Measurements from ENCODE around the gene C1orf105.
A peak's percentile ranks its signal among the peaks of the same experiment; 100 is the strongest.
"Not testable (repeated sequence)": the region's sequence is repeated elsewhere in the genome, so short reads cannot be mapped to it uniquely, and the experiment has no call there.

The C1orf105 gene

DNA sequence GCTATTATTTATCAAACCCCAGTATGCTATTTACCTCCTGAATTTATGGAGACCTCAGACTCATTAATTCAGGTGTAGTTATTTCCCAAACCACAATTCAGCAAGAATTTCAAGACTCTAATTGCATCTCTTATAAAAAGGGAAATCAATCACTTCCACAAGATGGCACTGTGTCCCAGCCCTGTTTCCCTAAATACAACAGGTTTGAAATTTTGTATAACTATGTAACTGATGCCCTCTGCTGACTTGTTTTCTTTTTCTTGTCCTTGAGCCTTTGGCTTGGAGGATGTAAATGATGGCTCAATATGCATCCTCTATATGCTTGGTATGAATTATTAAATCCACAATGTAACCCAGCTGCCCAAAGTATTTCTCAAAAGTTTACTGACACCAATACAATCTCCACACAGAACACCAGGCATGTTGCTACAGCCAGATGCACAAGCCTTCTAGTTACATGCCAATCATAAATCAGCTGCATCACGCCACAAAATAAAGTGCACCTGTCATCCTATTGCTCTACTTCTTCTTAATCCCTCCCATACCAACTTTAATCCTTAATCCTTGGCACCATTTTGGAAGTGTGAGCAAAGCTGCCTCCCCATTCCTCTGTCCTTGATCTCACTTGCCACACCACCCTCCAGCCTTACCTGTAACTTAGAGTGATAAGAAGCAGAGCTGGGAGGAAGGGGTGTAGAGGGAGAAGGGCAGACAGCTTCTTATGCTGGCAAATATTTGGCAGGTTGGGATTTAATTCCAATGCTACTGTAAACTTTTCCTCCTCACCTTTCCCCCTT lies 9.0 kb downstream of the C1orf105 start:
- DNase-seq (ENCODE audit: low spot score): peak; percentile 32

DNA sequence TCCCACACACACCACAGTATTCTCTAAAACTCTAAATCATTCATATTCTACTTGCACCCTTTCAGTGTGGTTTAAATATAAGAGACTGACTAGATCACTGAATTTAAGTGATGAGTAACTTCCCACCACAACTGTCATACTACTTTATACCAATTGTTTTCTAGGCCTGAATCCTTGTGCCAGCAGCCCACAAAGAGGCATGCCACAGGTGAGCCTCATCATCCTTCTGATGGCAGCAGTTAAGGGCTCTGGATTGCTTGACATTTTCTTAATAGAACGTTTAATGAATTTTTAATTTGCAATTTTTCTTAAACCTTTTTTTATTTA lies 9.6 kb downstream of the C1orf105 start:
- DNase-seq (ENCODE audit: low spot score): no peak

DNA sequence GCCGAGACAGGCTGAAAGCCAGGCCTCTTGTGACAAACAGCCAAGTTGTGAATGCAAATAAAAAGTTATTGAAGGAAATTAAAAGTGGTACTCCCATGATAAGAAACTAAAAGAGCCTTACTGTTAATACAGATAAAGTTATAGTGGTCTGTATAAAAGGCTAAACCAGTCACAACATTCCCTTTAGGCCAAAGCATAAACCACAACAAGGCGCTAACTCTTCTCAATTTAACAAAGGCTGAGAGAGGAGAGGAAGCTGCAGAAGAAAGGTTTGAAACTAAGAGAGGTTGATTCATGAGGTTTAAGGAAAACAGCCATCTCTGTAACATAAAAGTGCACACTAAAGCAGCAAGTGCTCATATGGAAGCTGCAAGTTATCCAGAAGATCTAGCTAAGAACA lies 10.7 kb downstream of the C1orf105 start:
- no peak for DNase-seq (ENCODE audit: low spot score)

DNA sequence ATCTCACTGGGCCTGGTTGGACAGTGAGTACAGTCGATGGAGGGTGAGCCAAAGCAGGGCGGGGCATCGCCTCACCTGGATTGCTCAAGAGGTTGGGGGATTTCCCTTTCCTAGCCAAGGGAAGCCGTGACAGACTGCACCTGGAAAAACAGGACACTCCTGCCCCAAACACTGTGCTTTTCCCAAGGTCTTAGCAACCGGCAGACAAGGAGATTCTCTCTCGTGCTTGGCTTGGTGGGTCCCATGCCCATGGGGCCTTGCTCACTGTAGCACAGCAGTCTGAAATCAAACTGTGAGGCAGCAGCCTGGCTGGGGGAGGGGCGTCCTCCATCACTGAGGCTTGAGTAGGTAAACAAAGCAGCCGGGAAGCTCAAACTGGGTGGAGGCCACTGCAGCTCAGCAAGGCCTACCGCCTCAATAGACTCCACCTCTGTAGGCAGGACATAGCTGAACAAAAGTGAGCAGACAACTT lies 11.3 kb downstream of the C1orf105 start:
- no peak for DNase-seq (ENCODE audit: low spot score)

DNA sequence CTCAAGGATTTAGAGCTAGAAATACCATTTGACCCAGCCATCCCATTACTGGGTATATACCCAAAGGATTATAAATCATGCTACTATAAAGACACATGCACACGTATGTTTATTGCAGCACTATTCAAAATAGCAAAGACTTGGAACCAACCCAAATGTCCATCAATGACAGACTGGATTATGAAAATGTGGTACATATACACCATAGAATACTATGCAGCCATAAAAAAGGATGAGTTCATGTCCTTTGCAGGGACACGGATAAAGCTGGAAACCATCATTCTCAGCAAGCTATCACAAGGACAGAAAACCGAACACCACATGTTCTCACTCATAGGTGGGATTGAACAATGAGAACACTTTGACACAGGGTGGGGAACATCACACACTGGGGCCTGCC lies 16.7 kb downstream of the C1orf105 start:
- not testable (repeated sequence) for DNase-seq (ENCODE audit: low spot score)

DNA sequence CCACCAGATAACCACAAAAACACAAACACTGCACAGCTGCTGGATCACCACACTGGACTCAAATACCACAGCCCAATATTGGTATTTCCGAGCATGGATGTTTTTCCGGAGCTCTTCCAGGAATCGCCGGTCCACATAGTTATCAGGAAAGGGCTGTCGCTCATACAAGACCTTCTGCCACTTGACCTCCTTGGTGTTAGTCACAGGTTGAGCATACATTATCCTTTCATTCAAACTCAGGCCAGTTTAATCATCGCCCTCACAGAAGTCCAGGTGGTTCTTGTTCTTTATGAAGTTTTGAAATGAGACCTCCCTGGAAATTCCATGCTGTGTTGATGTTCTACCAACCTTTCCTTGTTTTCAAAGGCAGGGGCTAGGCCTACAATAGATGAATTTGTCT lies 21.9 kb downstream of the C1orf105 start:
- DNase-seq (ENCODE audit: low spot score): no peak

DNA sequence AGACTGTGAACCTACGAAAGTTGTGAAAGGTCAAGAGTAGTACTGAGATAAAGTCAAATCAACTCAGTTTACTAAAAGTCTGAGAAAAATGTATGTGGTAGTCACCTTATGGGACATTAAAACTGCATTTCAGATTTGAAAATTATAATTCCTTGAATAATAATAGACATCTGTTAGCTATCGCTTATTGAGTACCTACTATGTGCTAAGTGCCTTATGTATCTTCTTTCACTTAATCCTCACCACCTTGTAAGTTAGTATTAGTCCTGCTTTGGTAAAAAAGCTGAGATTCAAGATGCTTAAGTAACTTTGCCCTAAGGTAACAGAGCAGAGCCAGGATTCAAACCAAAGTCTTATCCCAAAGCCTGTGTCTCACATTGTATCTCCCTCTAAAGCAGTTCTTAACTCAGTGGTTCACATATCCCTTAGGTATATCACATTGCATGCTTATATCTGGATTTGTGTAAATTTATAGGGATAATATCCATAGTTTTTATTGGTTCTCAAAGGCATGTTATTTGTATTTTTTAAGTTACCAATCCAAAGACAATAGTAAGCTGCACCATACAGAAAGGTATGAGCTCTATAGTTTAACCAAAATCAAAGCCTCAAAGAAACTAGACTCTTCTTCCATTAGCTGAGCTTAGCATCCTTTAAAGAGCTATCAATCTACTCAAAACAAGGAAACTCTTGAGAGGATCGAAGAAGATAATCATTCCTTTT lies 22.5 kb downstream of the C1orf105 start:
- DNase-seq (ENCODE audit: low spot score): no peak

DNA sequence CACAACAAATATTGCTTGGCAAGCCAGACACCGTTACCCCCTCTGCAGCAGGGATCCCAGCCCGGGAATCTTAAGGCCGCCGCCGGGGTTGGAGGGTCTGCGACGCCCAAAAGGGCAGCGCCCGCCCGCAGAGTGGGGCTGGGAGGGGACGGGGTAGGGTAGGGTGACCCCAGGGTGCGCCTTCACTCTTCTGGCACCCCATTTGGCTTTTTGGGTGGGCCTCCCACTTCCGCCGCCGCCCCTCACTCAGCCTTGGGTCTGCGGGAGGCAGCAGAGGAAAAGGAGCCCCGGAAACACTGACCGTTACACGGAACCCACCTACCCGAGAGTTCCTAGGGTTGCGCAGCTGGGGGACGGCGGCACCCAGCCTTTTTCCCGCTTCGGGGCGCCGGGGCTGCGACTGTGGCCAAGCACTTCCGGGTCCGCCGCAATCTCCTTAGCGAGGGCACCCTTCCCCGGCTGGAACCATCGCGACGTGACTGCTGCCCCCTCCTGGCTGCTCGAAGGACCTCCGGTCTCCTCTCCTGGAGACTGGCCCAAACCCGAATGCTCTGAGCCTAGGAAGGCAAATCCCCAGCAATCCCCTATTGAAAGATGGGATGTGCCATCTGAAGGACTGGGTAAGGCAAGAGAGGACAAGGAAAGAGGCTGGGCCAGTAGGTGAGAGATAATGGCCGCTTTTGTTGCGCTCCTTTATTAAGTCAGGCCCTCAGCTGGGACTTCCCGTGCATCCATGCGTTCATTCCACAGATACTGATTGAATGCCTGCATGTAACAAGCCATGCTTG lies 23.4 kb downstream of the C1orf105 start, which contains the start of gene PIGC:
Gene PIGC, minus strand, starts transcription at position 404 of the 788 bp plus-strand sequence. CDS start 1,447 bp downstream, outside the sequence.
- peak; percentile 88 for DNase-seq (ENCODE audit: low spot score)

DNA sequence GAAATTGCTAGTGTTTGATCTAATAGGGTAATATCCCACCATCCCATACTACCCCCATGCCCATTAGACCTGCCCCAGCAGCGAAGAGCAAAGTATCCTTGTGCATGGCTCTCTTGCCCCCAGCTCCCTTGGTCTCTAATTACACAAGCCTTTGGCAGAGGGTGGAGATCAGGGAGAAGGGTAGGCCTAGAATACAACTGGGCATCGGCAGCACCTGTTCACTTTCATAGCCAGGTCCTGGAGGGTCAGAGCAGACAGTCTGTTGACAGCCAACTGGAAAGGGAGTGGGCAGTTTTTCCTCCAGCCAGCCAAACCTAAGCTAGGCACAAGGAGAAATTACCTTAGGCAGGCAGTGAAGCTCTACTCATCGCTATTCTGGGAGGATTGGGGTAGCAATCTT lies 26.1 kb downstream of the C1orf105 start:
- no peak for DNase-seq (ENCODE audit: low spot score)

DNA sequence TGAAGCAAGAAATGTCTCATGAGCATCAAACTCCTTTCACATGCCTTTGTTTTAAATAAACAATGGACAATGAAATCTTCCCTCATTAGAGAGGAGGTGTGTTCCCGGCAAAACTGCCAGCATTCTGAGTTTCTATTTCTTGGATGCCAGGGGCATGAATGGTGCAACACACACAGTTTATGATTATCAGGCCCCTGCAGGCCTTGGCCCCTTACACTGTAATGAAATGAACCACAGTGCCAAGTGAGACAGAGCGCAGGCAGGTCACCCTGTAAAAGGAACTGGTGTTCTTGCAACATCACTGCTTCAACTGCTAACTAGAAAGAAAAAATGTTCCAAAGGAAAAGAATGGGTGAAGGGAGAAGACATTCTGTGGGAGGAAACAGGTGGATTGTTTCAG lies 27.2 kb downstream of the C1orf105 start:
- no peak for DNase-seq (ENCODE audit: low spot score)

DNA sequence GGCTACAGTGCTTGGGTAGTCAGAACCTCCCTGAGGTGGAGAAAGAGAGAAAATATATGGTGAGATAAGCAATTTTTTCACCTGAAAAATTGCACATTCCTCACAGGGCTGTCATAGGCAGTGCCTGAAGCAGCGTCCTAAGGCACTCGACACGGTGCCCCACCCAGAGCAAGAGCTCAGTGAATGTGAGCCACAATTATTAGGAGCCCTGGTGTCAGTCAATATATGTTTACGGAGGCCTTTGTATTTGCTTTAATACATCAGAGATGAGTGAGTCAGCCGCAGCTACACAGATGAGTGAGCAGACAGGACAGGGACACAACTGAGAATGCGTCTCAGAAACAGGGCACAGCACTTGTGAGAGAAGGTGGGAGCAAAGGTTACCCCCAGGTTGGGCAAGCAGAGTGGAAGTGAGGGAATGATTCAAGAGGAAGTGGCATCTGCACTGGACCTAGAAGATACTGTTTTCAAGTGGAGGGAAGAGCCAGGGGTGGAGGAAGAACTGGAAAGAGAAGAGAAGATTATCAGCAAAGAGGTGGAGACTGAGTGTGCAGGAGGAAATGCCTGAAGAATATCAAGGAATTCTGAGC lies 28.6 kb downstream of the C1orf105 start:
- DNase-seq (ENCODE audit: low spot score): no peak

DNA sequence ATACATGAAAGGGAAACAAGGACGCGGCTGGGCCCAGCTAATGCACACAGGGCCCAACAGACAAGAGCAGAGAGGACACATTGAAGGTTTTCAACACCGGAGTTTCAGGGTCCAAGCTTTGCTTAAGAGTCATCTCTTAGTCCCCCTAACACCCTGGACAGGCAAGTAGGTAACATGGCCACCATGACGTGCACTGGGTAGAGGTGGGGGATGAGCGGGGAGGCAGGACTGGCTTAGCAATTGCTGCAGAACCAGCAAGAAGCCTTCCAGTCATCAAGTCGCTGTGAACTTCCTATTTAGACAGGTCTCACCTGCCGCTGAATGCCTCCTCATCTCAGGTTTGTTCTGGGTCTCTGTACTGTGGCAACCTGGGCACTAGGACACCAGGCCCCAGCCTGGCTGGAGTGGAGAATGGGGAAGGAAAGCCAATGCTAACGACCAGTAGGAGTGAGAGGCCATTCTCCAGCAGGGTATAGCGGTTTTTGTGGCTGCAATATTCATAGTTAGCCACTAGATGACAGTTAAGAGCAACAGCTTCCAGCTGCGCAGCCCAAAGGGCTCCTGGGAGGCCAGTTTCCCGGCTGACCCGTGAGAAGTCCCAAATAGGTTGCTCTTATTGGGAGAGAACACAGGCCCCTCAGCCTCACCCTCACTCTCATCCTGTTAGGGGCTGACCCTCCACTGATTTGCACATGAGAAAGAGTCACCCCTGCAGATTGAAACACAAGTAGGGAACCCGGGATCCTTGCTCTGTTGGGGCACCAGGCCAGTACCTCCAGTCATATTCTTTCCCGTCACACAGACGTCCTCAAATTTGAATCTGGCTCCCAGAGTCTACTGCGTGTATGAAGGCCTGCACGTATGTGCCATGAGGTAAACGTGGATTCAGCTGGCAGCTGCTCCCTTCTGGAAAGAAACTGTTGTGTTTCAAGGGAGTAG lies 29.4 kb downstream of the C1orf105 start:
- peak; percentile 69 for DNase-seq (ENCODE audit: low spot score)

DNA sequence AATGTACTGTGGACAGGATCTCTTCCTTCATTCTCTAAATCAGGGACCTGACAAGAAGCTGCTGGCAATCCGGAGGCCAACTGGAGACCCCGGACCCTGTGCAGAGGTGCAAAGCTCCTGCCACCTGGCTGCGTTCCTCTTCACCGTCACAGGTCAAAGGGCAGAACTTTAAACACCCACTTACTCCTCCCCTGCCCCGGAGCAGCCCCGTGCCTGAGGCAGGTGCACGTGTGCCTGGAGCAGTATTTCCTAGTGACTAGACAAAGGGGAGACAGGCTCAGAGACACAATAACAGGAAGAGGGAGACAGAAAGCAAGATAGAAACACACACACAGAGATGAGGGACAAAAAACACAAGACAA lies 30.0 kb downstream of the C1orf105 start:
- DNase-seq (ENCODE audit: low spot score): no peak

DNA sequence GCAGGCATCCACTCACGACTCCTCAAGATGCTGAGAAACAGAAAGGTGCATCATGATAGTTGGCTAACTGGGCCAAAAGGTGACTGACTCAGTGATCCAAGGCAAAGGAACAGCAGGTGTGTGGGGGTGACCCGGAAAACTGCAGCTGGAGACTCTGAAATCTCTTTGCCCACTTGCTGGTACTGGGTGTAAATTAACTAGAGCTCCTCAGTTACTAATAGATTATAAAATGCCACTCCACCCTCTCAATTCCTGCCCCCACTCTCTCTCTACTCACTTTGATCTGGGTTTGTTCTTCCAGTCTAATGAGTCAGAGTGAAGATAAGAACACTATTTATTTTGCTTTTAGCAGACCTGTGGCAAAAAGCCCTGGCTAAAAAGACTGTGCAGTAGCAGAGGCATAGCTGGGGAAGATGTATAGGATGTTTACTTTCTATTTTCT lies 30.5 kb downstream of the C1orf105 start:
- DNase-seq (ENCODE audit: low spot score): peak; percentile 16

DNA sequence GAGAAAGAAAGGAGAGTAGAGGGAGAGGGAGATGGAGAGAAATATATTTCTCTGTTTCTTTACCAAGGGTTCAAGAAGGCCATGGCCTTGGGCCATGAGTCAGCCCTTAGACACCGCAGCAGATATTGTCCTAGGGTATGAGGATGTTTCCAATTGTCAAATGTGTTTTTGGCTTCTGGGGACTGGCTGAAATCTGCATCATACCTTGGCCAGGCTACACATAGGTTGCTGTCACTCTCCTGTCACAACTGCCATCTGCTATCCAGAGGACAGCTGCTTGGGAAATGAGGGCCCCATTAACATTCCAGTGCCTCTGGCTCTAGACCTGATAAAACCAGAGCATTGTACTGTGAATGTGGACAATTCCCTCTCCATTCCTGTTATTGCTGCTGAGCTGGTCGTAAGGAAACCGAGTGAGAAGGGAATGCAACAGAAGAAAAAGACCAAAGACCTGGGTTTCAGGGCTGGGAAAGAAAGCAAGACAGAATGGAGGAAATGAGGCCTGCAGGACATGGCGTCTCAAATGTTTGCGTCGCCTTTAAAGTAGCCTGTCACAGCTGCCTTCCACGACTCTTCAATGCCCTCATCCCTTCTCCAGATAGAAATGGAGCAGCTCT lies 32.2 kb downstream of the C1orf105 start:
- no peak for DNase-seq (ENCODE audit: low spot score)

DNA sequence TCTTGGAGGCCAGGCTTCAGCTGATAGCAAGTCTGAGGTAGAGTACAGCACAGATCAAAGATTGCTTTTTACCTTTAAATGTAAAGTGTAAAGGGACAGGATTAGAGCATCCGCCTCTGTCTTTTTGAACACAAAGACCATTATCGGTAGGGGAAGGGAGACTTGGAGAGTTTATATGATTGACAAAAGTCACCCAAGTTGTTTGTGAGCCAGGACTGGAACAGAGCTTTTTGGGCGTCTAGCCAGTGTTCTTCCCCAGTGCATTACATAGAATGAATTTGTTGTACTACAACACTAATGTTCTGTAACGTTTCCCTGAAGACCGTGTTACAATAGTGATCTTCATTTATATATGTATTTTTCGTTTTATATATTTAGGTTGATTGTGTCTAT lies 32.7 kb downstream of the C1orf105 start:
- no peak for DNase-seq (ENCODE audit: low spot score)

DNA sequence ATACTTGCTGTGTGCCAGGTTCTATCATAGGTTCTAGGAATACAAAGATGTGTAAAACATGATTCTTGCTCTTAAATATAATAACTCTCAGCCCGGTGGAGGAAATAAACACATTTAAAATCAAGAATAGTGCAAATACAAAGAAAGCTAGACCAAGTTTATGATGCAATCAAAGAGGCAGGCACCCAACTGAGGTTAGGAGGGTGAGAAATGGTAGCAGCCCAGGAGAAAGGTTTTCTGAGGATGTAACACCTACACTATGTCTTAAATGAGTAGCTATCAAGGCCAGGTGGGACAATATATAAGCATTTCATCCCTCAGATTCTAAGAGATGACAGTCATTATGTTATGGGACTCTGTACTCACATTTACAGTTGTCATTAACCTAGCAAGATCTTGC lies 33.1 kb downstream of the C1orf105 start:
- no peak for DNase-seq (ENCODE audit: low spot score)

DNA sequence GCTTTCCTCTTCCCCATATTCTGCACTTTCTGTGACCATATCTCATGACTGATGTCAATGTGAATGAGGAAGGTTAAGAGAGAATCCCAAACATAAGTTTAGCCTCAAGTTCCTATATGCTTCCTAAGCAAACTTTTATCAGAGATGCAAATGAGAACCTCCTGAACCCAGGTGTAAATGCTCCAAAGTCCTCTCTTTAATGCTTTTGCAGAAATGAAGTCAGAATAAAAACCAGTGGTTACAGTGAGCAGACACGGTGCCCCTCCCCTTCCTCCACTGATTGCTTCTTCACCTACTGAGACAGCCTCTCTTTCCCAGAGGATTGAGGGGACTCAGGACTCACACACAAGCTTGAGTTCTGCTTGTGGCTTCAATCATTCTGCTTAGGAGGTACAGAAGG lies 35.0 kb downstream of the C1orf105 start:
- no peak for DNase-seq (ENCODE audit: low spot score)

DNA sequence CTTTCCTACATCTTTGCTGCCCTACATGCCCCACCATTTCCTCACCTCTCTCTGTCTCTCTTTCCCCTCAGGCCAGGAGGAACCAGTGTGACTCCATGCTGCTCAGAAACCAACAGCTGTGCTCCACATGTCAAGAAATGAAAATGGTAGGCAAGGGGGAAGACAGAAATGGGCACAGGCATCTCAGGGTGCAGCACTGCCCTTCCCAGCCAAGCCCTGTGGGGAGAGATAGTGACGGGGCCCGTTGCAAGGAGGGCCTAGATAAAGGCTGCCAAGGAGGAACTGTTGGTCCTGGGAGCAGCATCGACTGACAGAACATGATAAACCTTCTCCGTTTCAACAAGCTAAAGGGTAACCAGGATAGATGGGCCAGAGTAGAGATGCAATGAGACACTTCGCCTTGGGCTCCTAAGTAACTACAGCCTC lies 35.9 kb downstream of the C1orf105 start:
- DNase-seq (ENCODE audit: low spot score): no peak

DNA sequence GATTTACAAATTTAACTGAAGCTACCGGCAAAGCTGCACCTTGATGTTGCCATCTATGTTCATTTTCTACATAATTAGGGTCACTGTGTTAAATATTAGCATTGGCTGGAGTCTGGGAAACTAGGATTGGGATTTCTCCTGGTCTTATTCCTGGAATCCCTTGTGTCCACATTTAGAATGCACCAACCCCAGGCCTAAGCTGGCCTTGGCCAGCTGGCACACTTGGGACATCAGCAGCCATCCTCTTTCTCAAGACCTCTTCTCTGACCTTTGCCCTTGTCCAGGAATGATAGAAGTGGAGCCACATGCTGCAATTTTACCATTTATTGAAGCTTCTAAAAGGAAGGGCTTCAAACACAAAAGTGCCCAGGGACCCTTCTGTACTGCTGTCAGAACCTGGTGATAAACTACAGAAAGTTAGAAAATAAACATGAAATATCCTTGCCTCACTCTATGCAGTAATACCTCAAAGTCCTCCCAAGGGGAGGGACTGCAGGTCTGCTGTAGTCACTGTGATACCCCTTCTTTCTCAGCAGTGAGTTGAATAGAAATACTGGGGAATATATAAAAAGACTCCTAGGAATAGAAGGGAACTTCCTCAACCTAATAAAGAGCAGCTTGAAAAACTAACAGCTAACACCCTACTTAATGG lies 37.1 kb downstream of the C1orf105 start:
- no peak for DNase-seq (ENCODE audit: low spot score)

Data from hepatic stellate cell (primary cell).